B cell (primary cell): ENCODE measurements around the gene ATRNL1. TPM values are rescaled to one million over a fixed set of nuclear protein-coding genes. Genes with fewer than 3 reads are reported as not detected.

Experiments used
- ATAC-seq: fragments of 200-7000 bp; cut with Tn5 transposase; one replicate; pipeline ENCODE4 v1.10.0; 2021; ENCODE audit warnings: low read depth, mild to moderate bottlenecking, moderate number of reproducible peaks, moderate library complexity
- CTCF ChIA-PET: fragments of 350-600 bp; sonication (Branson Sonifier 250); formaldehyde crosslinking; loops from one replicate; lab custom pipeline; 2021; ENCODE audit warnings: antibody characterized with exemption, inconsistent platforms; lab: Charles Lee
- POLR2A ChIA-PET: fragments of 350-600 bp; sonication (Branson Sonifier 250); formaldehyde crosslinking; loops from one replicate; lab custom pipeline; 2021; ENCODE audit warnings: antibody characterized with exemption; lab: Charles Lee
- DNase-seq: peaks from one replicate; pipeline ENCODE4 v3.0.0; 2013
- H2AFZ ChIP-seq: 2 replicates; pipeline ENCODE4 v1.6.1; 2012; ENCODE audit warnings: mild to moderate bottlenecking, low read depth, low read length; ENCODE audit not compliant: insufficient read depth, poor library complexity, severe bottlenecking
- H3K27ac ChIP-seq, 2 donors: 1 replicate in 1 of 2; 2 replicates in 1 of 2; pipeline ENCODE4 v1.5.1; 2012 to 2013; ENCODE audit warnings: low read length in 2 of 2, mild to moderate bottlenecking in 2 of 2, moderate library complexity in 1 of 2
- H3K27me3 ChIP-seq, 4 experiments: fragments of 200-600 bp in 1 of 4; sonication (generic) in 1 of 4; replicated peaks in 1 of 4; 1 replicate in 2 of 4; 2 replicates in 2 of 4; pipeline versions ENCODE4 v1.6.1 to v1.7.0; 2013 to 2016; ENCODE audit warnings: low read length in 3 of 4, mild to moderate bottlenecking in 2 of 4, mixed read lengths in 1 of 4, moderate library complexity in 1 of 4; ENCODE audit not compliant: insufficient read depth in 4 of 4, control insufficient read depth in 3 of 4; ENCODE audit errors: control extremely low read depth in 1 of 4
- H3K36me3 ChIP-seq, 2 experiments: replicated peaks in 1 of 2; 1 replicate in 1 of 2; 2 replicates in 1 of 2; pipeline versions ENCODE4 v1.6.1 to v1.7.1; 2013; ENCODE audit warnings: low read length in 1 of 2; ENCODE audit not compliant: insufficient read depth in 2 of 2, control insufficient read depth in 1 of 2; ENCODE audit errors: control extremely low read depth in 1 of 2, extremely low read depth in 1 of 2
- H3K4me1 ChIP-seq, 2 donors: fragments of 200-600 bp in 1 of 2; sonication (generic) in 1 of 2; 1 replicate in 1 of 2; 2 replicates in 1 of 2; pipeline versions ENCODE4 v1.5.1 to v1.6.1; 2013 to 2017; ENCODE audit warnings: low read length in 2 of 2; ENCODE audit not compliant: control insufficient read depth in 2 of 2, insufficient read depth in 2 of 2
- H3K4me2 ChIP-seq: replicated peaks from 2 replicates; pipeline ENCODE3; 2012; ENCODE audit warnings: mild to moderate bottlenecking, low read depth, low read length; ENCODE audit not compliant: poor library complexity, severe bottlenecking
- H3K4me3 ChIP-seq, 5 experiments: fragments of 200-600 bp in 1 of 5; sonication (generic) in 1 of 5; 1 replicate in 3 of 5; 2 replicates in 2 of 5; pipeline versions ENCODE4 v1.5.1 to v1.7.0; 2011 to 2016; ENCODE audit warnings: low read length in 4 of 5, mild to moderate bottlenecking in 4 of 5, low read depth in 2 of 5, control low read depth in 1 of 5, moderate library complexity in 1 of 5; ENCODE audit not compliant: insufficient read depth in 1 of 5; ENCODE audit errors: control extremely low read depth in 1 of 5, extremely low read depth in 1 of 5
- H3K79me2 ChIP-seq: fragments of 200-600 bp; sonication (generic); one replicate; pipeline ENCODE4 v1.6.0; 2016; ENCODE audit warnings: low read length; ENCODE audit not compliant: control insufficient read depth, insufficient read depth
- H3K9ac ChIP-seq: fragments of 200-600 bp; sonication (generic); 2 replicates; pipeline ENCODE4 v1.6.1; 2017; ENCODE audit warnings: mild to moderate bottlenecking, low read length, moderate library complexity
- H3K9me3 ChIP-seq, 3 donors: one replicate each; pipeline versions ENCODE4 v1.6.1 to v1.7.1; 2013; ENCODE audit warnings: low read length in 2 of 3; ENCODE audit not compliant: control insufficient read depth in 2 of 3, insufficient read depth in 1 of 3; ENCODE audit errors: control extremely low read depth in 1 of 3
- H4K20me1 ChIP-seq: 2 replicates; pipeline ENCODE4 v1.6.0; 2012; ENCODE audit warnings: mild to moderate bottlenecking, low read length; ENCODE audit not compliant: insufficient read depth, control insufficient read depth, poor library complexity, severe bottlenecking
- H3K27ac Mint-ChIP-seq: one replicate; pipeline ENCODE4 v1.8.0; 2021; ENCODE audit warnings: mixed read lengths
- H3K27me3 Mint-ChIP-seq: one replicate; pipeline ENCODE4 v1.8.0; 2021; ENCODE audit warnings: mixed read lengths
- H3K4me1 Mint-ChIP-seq: one replicate; pipeline ENCODE4 v1.8.0; 2021; ENCODE audit warnings: mixed read lengths
- H3K4me3 Mint-ChIP-seq: one replicate; pipeline ENCODE4 v1.8.0; 2021; ENCODE audit warnings: mixed read lengths
- H3K9me3 Mint-ChIP-seq: one replicate; pipeline ENCODE4 v1.8.0; 2022; ENCODE audit warnings: mixed read lengths; ENCODE audit not compliant: insufficient read depth
- CTCF ChIP-seq: fragments of 200-600 bp; IDR thresholded peaks from one replicate; pipeline ENCODE4 v1.8.0; 2022; ENCODE audit warnings: antibody characterized with exemption, mild to moderate bottlenecking
- EZH2 ChIP-seq: IDR thresholded peaks from 2 replicates; pipeline ENCODE4 v1.6.1; 2012; ENCODE audit warnings: borderline replicate concordance, low read depth, mild to moderate bottlenecking, moderate library complexity, low read length; ENCODE audit not compliant: insufficient read depth, poor library complexity, severe bottlenecking
- WGBS: methylation state at CpG from one replicate; pipeline ENCODE4 v1.1.5; 2013; ENCODE audit warnings: missing lambda C conversion rate; ENCODE audit not compliant: insufficient coverage; 5-methylcytosine and 5-hydroxymethylcytosine counted together
- intact Hi-C: fragments of 100-400 bp; cut with micrococcal nuclease; formaldehyde crosslinking; loops from one replicate; pipeline ENCODE4 v1.10.0; 2022
- polyA plus RNA-seq: library from polyadenylated mRNA; depleted of rRNA; stranded (reverse); fragments of >200 nt; gene quantifications from 2 replicates; pipeline ENCODE4 v1.2.3, GENCODE V29; 2012
- total RNA-seq, 2 donors: library from RNA; stranded (reverse); fragments of 120-200 nt in 1 of 2; gene quantifications; 1 replicate in 1 of 2; 2 replicates in 1 of 2; pipeline versions ENCODE4 v1.2.3 to v1.2.4, GENCODE V29; 2013 to 2022

ATRNL1 gene
- total and polyA plus RNA-seq, 2 donors (not counting 1 experiment from before 2014, with no cell fraction given) = 0.24 to 2.2 TPM

- Histone ChIP-seq H4K20me1 (no peaks in the 10 kb centered on the region), H3K27me3 (peaks cover 0 to 3% (median 0%) of the 10 kb centered on the region in 4 experiments), H3K27ac (no peak overlapping the region), H2AFZ (peak overlapping the region; percentile 0), H3K9ac (peak overlapping the region; percentile 25), H3K9me3 (no peaks in the 10 kb centered on the region), H3K4me1 (peaks cover 11 to 13% of the 10 kb centered on the region in 2 donors), H3K36me3 (no peaks in the 10 kb centered on the region), H3K4me3 (no peak overlapping the region), H3K4me2 (peak overlapping the region; percentile 40), H3K79me2 (no peaks in the 10 kb centered on the region)
- H3K4me3 Mint-ChIP-seq = peak overlapping the region; percentile 68
- H3K27ac Mint-ChIP-seq = no peak overlapping the region
- H3K4me1 Mint-ChIP-seq = peaks cover 17% of the 10 kb centered on the region
- CTCF ChIA-PET = no interaction called here
- ATAC-seq (no peak), DNase-seq (peak; percentile 8)
- intact Hi-C loops = no loop called here
- no peak for TF ChIP-seq CTCF
- no peak for TF ChIP-seq EZH2
- POLR2A ChIA-PET = no interaction called here
- no peaks in the 10 kb centered on the region for H3K9me3 Mint-ChIP-seq
- 60% methylated on average over 1 of the region's 5 CpGs for WGBS
- H3K27me3 Mint-ChIP-seq = peaks cover 26% of the 10 kb centered on the region
Measured at GRCh38 chr10:115063701-115064658, 29.2 kb upstream of the ATRNL1 start.

- 75% methylated on average over 4 of the region's 6 CpGs for WGBS
- H3K4me2 ChIP-seq = no peak overlapping the region
- H3K79me2 ChIP-seq = no peaks in the 10 kb centered on the region
- ChIA-PET CTCF (no interaction called here), POLR2A (no interaction called here)
- no peak overlapping the region for H2AFZ ChIP-seq
- peaks cover 11 to 13% of the 10 kb centered on the region in 2 donors for H3K4me1 ChIP-seq
- H3K9me3 ChIP-seq = no peaks in the 10 kb centered on the region
- peaks cover 0 to 3% (median 0%) of the 10 kb centered on the region in 4 experiments for H3K27me3 ChIP-seq
- H3K36me3 ChIP-seq = no peaks in the 10 kb centered on the region
- TF ChIP-seq EZH2 (no peak), CTCF (no peak)
- Mint-ChIP-seq H3K4me1 (peaks cover 17% of the 10 kb centered on the region), H3K27me3 (peaks cover 25% of the 10 kb centered on the region), H3K27ac (no peak overlapping the region), H3K9me3 (no peaks in the 10 kb centered on the region), H3K4me3 (no peak overlapping the region)
- no peak overlapping the region for H3K9ac ChIP-seq
- H4K20me1 ChIP-seq = no peaks in the 10 kb centered on the region
- H3K4me3 ChIP-seq = no peak overlapping the region
- no peak for ATAC-seq
- intact Hi-C loops = no loop called here
- DNase-seq = no peak
- H3K27ac ChIP-seq = no peak overlapping the region
Measured at GRCh38 chr10:115065801-115066200, 27.4 kb upstream of the ATRNL1 start.
